SK-N-SH (cell line): Measurements from ENCODE around the gene CDC25B.

Source experiments
- CTCF ChIP-seq: fragments of 200-600 bp; sonication (generic); IDR thresholded peaks from 2 replicates; pipeline ENCODE4 v1.6.1; 2017; ENCODE audit warnings: antibody characterized with exemption, mild to moderate bottlenecking, moderate library complexity
- EP300 ChIP-seq, 2 experiments: IDR thresholded peaks; 2 replicates each; pipeline versions ENCODE4 v1.4.0 to v1.6.1; 2012; ENCODE audit warnings: borderline replicate concordance in 1 of 2, low read depth in 1 of 2, low read length in 1 of 2
- FOXJ3 ChIP-seq: sonication (generic); formaldehyde crosslinking; IDR thresholded peaks from 2 replicates; pipeline ENCODE4 v1.5.1; 2020; ENCODE audit warnings: mild to moderate bottlenecking, missing genetic modification reagents
- GATA2 ChIP-seq: sonication (generic); formaldehyde crosslinking; IDR thresholded peaks from 2 replicates; pipeline ENCODE4 v1.5.0; 2020; ENCODE audit warnings: mild to moderate bottlenecking, missing genetic modification reagents
- POLR2AphosphoS5 ChIP-seq: IDR thresholded peaks from 2 replicates; pipeline ENCODE4 v1.6.1; 2012; ENCODE audit warnings: low read depth, low read length
- RAD21 ChIP-seq: IDR thresholded peaks from 2 replicates; pipeline ENCODE4 v1.6.1; 2012; ENCODE audit warnings: mild to moderate bottlenecking, low read length
- RCOR1 ChIP-seq: fragments of 150-350 bp; IDR thresholded peaks from 2 replicates; pipeline ENCODE4 v1.6.1; 2017; ENCODE audit warnings: antibody characterized with exemption, low read length
- REST ChIP-seq: IDR thresholded peaks from 2 replicates; pipeline ENCODE4 v1.6.1; 2012; ENCODE audit warnings: mild to moderate bottlenecking, low read depth, low read length, moderate library complexity
- RFX5 ChIP-seq: IDR thresholded peaks from 2 replicates; pipeline ENCODE4 v1.6.1; 2012; ENCODE audit warnings: mild to moderate bottlenecking, improper control_type of control experiment, low read length
- SIN3A ChIP-seq: IDR thresholded peaks from 2 replicates; pipeline ENCODE4 v1.6.1; 2012; ENCODE audit warnings: low read depth, mild to moderate bottlenecking, low read length, moderate library complexity, borderline replicate concordance
- SMC3 ChIP-seq: IDR thresholded peaks from 2 replicates; pipeline ENCODE4 v1.6.1; 2012; ENCODE audit warnings: low read depth, low read length, improper control_type of control experiment
- TCF12 ChIP-seq: IDR thresholded peaks from 2 replicates; pipeline ENCODE4 v1.4.0; 2012
- USF1 ChIP-seq: IDR thresholded peaks from 2 replicates; pipeline ENCODE4 v1.4.0; 2012; ENCODE audit warnings: low read depth, borderline replicate concordance

- TF ChIP-seq RCOR1 (no peak), REST (no peak), POLR2AphosphoS5 (no peak), SMC3 (no peak), USF1 (no peak), CTCF (no peak), RFX5 (no peak), EP300 (IDR thresholded peaks at IDR 0.05; ENCODE audit: borderline replicate concordance in 1 of 2, low read depth in 1 of 2, low read length in 1 of 2) (no peak), FOXJ3 (CRISPR knock-in tag) (no peak), TCF12 (no peak), GATA2 (no peak), RAD21 (no peak), SIN3A (no peak)
Observed at GRCh38 chr20:3802524-3803239, 6.6 kb downstream of the CDC25B start.
